Measurements from ENCODE around the gene OR4D11.
A peak's percentile ranks its signal among the peaks of the same experiment; 100 is the strongest.

Gene OR4D11

DNA sequence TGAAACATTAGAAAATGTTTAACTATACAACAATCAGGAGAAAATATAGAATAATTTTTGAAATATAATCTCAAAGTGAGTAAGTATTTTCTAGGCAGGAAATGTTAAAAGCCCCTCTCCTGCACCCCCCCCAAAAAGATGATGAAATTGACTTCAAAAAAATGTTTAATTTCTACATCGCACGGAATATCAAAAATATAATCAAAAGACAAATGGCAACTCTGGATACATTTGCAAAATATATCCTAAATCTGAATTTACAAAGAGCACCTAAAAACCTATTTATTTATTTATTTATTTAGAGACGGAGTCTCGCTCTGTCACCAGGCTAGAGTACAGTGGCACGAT lies 44.9 kb downstream of the OR4D11 start:
- DNase-seq (ENCODE audit: low spot score): no peak

DNA sequence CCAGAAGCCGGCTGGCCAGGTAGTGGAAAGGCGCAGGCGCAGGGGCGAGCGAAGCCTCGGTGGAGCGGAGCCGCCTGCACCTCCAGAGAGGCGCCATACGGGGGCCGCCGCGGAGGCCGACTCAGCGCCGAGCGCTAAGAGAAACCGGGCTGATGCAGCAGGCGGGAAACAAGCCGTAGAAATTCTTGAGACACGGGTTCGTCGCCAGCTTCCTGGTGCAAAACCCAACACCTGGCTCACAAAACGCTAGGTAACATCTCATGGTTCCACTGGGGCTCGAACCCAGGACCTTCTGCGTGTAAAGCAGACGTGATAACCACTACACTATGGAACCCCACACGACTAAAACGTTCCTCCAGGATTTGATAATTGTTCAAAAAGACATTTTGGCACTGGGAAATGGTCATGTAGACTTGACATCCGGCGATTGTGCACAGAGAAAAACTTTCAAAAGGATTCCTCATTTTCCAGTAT lies 47.0 kb downstream of the OR4D11 start:
- DNase-seq (ENCODE audit: low spot score): peak; percentile 75

GRCh38 chr11:59550842-59551658 lies 47.7 kb downstream of the OR4D11 start:
- peak; percentile 77 for DNase-seq (ENCODE audit: low spot score)

DNA sequence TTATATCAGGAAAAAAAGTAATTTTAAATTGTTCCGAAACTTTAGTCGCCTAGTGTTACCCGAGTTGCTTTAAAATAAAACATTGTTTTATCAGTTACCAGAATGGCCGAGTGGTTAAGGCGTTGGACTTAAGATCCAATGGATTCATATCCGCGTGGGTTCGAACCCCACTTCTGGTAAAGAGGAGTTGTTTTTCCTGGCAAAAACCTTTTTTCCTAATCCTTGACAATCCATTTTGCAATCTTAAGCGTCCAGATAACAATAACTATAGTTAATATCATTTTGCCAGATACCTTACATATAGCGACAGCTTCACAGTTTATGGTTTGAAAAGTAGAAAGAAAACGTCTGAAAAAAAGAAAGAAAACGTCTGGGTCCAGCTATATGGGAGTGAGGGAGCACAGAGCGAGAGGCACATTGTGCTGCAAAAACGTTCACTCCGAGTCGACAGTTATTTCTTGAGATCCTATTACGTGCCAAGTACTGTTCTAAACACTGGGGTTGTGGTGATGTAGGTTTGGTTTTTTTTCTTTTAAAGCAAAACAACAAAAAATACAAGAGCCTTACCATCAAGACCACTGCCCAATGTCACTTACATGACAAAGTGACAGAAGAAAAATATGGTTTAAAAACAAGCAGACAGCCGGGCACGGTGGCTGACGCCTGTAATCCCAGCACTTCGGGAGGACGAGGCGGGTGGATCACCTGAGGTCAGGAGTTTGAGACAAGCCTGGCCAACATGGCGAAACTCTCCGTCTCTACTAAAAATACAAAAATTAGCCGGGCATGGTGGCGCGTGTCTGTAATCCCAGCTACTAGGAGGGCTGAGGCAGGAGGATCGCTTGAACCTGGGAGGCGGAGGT lies 48.5 kb downstream of the OR4D11 start:
- DNase-seq (ENCODE audit: low spot score): peak; percentile 53

GRCh38 chr11:59552844-59553243 lies 49.5 kb downstream of the OR4D11 start:
- DNase-seq (ENCODE audit: low spot score): no peak

DNA sequence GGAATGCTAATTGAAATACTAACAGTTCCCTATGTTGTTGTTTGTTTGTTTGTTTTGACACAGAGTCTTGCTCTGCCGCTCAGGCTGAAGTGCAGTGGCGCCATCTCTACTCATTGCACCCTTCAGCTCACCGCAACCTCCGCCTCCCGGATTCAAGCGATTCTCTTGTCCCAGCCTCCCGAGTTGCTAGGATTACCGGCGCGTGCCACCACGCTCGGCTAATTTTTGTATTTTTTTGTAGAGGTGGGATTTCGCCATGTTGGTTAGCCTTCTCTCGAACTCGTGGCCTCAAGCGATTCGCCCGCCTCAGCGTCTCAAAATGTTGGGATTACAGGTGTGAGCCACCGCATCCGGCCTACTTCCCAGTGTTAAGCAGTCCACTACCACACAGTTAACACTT lies 49.9 kb downstream of the OR4D11 start:
- no peak for DNase-seq (ENCODE audit: low spot score)
